HG03139 (cell line): ENCODE results near the gene LRRFIP1.
"Not testable (repeated sequence)": the region's sequence is repeated elsewhere in the genome, so short reads cannot be mapped to it uniquely, and the experiment has no call there.

Source experiments
- ATAC-seq: cut with Tn5 transposase; IDR thresholded peaks from one replicate; pipeline ENCODE4 v1.9.1; 2021; ENCODE audit not compliant: unreplicated experiment

Gene LRRFIP1

DNA sequence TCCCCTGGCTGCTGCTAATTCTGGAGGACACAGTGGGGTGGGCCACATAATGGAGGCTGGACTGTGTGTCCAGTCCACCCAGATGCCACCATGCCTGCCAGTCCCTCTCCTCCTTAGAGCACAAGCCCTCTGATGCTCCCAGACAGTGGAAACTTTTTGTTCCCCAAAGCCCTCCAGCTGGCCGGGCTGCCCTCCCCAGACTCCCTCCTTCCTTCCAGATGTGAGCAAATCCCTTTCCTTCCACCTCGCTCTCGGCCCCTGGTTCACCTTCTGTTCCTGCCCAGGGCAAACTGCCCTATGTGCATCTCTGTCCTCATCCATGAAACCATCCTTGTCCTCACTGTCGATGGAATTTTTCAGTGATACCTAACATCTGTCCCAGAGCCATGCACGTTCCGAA is 33.9 kb downstream of the LRRFIP1 start:
- ATAC-seq = no peak

DNA sequence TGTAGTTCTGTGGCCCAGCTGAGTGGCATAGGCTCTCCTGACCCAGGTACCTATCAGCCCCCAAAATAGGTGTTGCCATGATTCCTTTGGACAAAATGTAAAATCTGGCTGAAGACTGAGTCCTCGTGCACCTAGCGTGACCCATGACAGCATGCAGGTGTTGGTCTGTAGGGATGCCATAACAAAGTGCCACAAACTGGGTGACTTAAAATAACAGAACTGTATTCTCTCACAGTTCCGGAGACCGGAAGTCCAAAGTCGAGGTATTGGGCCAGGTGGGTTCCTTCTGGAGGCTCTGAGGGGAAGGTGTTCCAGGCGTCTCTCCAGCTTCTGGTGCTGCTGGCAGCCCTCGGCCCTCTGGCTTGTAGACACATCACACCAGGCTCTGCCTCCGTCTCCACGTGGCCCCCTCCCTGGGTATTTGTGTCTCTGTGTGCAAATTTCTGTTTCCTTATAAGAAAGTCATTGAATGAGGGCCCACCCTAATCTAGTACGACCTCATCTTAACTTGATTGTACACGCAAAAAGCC is 34.5 kb downstream of the LRRFIP1 start:
- ATAC-seq = no peak

DNA sequence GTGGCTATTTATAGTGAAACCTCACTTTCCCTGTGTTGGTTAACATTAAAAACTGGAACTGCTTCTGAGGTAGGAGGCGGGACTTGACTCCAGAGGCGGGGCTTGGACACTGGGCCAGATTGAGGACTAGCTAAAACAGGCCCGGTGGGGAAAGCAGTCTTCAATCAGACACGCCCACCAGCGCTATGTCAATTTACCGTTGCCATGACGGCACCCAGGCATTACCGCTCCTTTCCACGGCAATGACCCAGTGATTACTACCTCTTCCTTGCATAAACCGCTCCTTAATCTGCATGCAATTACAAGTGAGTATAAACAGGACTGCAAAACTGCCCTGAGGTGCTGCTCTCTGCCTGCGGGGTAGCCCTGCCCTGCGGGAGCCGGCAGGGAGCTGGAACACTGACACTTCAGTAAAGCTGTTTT is 35.3 kb downstream of the LRRFIP1 start:
- peak; percentile 60 for ATAC-seq

DNA sequence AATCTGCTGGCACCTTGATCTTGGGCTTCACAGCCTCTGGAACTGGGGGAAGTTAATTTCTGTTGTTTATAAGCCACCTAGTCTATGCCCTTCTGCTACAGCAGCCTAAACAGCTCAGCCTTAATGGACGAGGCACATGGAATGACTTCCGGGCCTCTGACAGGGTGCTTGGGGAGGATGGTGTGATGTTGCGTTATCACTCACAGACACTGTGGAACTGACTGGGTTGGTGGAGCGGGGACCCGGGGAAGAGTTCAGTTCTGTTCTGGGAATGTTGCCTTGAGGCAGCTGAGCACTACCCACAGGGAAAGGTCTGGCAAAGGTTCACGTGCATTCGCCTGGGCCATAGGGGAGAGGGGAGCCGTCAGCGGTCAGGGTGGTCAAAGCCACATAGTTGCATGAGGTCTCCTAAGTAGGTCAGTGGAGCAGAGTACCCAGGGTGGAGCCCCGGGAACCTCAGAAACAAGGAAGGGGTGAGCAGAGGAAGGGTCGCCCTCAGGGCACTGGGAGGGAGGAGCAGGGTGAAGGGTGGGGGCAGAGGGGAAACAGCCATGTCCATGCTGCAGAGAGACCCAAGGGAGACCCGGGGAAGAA is 36.2 kb downstream of the LRRFIP1 start:
- no peak for ATAC-seq

DNA sequence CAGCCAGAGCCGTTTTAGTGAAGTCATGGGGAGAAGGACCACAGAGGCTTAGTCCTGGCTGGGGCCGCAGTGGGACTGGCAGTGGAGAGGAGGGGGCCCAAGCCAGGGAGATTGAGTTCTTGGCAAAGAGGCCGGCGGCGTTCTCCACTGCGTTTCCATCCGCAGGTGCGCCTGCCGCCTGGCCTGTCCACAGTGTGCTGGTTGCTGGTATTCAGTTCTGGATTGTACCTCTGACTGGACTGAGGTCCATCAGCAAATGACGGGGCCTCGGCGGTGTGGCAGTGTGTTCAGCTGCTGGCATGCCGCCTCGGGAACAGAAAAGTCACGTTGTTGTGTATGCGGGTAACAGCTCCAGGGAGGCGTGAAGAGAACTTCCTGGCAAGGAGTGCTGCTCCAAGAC is 36.8 kb downstream of the LRRFIP1 start:
- no peak for ATAC-seq

DNA sequence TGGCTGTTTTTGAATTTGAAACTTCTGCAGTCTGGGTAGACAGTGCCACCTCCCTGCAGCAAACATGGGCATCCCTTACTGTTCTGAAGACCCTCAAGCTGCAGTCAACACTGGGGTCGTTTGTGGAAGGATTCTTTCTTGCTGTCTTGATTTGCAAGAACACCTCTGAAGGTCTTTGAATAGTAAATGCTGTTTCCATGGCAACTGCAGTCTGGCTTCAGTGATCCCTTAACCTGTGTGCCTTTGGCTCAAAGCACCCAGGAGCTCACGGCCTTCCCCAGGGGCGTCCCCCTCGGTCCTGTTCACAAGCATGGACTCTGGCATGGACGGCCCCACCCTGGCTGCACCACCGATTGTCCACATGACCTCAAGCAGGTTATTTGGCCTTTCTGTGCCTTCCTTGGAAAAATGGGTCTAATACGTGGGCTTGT is 38.3 kb downstream of the LRRFIP1 start:
- ATAC-seq = no peak

DNA sequence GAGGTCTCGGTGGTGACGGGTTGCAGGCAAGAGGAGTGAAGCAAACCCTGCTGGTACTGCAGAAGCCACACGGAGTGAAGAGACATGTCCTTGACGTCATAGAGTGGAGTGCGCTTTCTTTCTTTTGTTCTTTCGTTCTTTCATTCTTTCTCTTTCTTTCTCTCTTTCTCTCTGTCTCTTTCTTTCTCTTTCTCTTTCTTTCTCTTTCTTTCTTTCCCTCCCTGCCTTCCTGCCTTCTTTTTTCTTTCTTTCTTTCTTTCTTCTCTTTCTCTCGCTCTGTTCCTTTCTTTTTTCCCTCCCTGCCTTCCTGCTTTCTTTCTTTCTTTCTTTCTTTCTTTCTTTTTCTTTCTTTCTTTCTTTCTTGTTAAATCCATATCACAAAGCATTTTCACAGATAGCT is 39.2 kb downstream of the LRRFIP1 start:
- no peak for ATAC-seq

DNA sequence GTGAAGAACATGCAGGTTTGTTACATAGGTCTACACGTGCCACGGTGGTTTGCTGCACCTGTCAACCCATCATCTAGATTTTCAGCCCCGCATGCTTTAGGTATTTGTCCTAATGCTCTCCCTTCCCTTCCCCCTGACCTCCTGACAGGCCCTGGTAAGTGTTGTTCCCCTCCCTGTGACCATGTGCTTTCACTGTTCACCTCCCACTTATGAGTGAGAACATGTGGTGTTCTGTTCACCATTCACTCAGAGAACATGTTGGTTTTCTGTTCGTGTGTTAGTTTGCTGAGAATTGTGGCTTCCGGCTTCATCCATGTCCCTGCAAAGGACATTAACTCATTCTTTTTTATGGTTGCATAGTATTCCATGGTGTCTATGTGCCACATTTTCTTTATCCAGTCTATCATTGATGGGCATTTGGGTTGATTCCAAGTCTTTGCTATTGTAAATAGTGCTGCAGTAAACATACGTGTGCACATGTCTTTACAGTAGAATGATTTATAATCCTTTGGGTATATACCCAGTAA is 39.7 kb downstream of the LRRFIP1 start:
- ATAC-seq = not testable (repeated sequence)

DNA sequence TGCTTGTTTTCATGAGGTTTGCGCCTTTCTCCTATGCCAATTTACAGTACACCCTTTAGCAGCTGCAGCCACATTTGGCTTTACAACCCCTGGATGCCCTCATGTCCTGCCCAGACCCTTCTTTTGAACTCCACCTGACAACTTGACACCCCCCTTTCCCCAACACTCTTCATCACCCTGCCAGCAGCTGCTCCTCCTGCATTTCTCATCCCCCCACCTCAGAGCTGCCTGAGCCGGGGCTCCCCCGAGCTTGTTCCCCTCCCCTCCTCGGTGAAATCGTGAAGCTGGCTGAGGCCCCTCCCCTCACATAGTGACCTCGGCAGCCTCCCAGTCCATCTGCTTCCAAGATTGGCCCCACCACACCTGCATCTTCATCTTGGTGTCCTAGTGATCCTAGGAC is 40.5 kb downstream of the LRRFIP1 start:
- ATAC-seq = no peak

DNA sequence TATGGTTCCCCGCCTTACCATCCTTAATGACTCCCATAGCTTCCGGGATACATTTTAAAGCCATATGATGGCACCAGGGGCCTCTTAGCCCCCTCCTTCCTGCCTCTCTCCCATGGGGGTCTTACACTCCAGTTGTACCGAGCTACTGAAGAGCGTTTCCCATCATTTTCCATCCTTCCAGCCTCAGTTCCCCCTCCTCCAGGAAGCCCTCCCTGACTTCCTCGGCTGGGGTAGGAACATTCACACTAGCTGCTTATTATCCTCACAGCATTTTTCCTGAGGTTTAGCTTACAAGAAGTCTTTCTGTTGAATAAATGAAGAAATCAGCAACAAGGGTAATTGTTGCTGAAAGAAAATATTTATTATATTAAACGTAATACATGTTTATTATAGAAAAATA is 41.1 kb downstream of the LRRFIP1 start:
- no peak for ATAC-seq

DNA sequence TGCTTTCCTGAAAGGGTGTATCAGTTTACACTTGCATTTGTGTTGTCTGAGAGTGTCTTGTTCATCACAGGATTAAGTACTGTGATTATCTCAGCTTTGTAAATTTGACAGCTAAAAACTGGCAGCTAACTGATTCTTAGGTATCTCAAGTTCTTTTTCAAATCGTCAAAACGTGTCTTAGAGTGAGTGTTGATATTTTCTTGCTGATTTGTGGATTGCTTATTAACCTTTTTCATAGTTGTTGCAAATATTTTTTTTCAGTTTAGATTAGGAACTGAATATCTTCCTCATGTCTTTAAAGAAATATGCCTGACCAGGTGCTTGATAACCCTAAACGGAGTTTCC is 41.9 kb downstream of the LRRFIP1 start:
- no peak for ATAC-seq

DNA sequence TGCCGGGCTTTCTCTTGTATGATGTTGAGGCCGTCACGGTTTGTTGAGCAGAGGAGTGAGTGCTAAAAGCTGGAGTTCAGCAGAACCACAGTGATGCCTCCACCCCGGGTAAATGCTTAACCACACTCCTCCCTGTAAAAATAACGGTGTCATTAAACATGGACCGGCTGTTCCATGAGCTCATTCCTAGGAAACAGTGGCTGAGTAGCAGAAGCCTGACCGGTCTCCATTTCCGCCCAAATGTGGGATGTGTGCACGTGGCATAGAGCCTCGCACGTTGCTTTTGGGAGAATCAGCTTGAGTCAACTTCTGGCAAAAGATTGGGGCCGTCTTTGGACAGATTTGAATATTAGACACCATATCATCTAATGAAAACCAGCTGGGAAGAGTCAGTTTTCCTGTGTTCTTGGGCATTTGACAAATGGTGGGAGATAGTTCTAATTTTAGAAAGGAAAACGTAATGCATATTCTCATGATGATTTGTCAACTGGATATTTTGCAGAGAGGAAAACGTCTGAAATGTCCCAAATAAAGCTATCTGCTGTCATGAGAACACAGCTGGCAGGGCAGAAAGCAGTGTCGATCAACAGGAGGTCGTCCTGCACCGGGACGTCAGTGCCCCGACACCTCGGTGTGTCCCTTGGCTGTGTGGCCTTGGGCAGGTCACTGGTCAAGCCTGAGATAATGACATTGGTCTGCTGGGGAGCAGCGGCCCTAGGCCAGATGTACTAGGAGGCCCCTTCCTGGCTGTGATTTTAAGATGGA is 42.4 kb downstream of the LRRFIP1 start:
- ATAC-seq = no peak

DNA sequence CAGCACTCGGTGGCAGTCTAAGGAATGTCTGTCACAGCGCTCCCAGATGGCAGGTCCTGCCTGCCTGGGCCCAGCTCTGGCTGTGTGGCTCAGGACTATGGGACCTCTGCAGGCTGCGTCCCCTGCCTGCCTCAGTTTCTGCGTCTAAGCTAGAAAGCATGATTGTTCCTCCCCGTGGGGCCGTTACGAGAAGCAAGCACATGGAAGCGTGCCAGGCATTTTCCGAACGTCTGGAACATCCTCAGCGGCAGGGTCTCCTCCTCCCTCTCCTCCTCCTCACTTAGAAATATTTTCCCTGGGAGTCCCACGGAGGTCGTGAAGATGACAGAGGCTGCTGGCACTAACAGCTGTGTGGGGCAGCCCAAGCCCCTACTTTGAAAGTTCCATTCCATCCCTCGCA is 43.3 kb downstream of the LRRFIP1 start:
- no peak for ATAC-seq

DNA sequence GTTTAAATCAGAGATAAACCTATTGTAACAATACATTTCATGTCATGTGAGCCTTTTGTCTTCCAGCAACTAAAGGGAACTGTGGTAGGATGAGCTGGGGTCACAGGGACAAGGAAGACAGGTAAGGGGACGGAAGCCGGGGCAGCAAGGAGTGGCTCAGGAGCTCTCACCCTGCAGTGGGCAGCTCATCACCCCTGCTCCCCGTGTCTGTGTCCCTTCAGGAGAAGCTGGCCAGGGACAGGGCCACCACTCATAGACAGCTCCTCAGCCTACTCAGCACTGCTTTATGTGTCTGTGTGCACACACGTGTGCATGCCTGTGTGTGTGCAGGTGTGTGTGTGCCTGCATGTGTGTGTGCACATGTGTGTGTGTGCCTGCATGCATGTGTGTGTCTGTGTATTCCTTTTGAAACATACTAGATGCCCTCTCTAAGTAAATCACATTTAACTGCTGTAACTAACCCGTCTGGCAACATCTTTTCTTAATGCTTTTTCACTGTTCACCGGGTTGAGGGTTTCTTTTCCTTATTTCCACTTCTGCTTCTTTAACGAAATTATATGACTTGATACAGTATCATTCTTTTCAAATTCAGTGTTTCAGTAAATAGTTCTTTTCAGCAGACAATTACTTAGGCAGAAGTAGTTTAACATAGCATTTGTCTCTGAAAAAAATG is 44.2 kb downstream of the LRRFIP1 start:
- no peak for ATAC-seq

DNA sequence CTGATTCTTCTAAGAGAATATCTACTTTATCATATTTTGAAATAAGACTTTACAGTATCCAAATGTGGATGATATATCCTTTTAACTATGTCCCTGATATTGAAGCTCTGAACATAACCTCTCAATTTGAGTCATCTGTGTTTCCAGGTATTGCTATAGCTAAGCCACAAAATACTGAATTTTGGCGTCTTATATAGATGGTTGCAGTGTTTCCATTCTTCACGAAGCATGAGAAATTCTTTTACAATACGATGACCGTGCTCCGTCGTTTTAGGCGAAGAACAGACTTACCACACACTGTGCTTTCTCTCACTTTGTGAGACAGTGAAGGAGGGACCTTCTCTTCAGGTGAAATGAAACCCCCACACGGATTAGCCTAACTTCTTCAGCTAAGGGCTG is 45.3 kb downstream of the LRRFIP1 start:
- ATAC-seq = no peak

DNA sequence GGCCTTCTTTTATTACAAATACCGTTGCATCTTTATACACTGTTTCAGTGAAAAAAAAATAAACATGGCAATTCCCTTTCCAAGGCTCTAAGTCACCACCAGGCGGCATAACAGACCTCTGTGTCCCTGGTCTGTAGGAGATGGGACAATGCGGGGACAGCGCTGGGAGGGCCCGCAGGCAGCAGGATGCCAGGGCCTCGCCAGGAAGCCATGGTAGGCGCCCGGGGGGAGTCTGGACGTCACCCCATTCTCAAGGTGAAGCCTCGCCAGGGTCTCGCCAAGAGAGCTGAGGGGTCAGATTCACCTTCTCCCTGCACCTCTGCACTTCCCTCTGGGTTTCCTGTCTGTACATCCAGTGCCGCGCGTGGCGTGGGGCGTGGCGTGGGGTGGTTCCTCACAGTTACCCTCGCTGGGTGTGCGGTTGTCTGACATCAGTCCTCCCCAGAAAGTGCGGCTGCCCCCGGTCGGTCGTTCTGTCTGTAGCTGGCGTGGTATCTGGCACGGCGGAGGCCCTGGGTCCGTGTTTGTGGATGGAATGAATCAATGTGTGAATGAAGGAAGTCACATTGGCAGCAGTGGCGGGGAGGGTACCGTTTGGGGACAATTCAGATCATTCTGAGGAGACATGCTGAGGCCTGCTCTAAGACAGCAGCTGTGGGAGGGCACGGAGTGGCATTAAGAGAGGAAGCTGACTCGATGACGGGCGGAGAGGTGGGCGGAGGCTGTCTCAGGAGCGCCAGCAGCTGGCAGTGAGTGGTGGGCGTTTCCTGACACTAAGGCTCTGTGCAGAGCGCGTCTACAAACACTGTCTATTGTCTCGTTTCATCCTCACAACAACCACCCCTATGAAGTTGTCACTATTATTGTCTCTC is 46.0 kb downstream of the LRRFIP1 start:
- ATAC-seq = no peak

DNA sequence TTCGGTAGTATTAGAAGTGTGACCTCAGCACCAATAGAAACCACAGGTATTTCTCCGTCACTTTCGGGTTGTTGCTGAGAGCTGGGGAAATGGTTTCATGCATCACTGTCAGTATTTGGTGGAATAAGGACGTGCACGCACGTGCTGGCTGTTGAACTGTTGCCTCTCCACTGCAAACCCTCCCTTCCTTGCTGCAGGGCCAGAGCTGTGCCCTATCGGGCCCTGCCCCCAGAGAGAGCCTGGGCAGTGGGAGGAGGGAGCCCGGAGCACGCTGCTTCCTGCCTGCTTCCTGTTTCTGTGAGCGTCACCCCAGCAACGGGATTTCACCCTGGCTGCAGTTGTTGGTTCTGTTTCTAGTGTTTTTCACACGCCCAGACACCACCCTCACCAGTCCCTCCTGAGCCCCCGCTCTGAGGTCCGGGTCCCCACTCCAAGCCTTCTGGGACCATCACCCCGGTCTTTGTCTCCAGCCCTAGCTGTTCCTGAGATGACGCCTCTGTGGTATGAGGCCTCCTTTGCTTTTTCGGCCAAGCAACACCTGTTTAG is 47.4 kb downstream of the LRRFIP1 start:
- ATAC-seq = peak; percentile 73

DNA sequence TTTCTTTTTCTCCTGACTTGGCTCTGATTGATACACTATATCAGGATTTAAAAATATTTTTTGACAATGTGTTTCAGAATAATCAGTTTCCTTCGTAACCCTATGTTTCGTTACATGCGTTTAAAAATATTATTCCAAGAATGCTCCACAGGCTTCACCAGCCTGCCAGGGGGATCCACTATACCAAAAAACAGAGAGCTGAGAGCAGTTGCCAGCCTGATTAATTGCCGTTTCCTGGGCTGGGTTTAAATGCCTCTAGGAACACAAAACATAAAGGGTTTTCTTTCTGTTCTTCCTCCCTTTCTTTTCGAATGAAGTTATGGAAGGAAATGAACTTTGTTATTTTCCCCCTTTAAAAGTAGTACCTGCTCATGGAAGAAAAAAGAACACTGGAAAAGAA is 47.9 kb downstream of the LRRFIP1 start:
- ATAC-seq = no peak

DNA sequence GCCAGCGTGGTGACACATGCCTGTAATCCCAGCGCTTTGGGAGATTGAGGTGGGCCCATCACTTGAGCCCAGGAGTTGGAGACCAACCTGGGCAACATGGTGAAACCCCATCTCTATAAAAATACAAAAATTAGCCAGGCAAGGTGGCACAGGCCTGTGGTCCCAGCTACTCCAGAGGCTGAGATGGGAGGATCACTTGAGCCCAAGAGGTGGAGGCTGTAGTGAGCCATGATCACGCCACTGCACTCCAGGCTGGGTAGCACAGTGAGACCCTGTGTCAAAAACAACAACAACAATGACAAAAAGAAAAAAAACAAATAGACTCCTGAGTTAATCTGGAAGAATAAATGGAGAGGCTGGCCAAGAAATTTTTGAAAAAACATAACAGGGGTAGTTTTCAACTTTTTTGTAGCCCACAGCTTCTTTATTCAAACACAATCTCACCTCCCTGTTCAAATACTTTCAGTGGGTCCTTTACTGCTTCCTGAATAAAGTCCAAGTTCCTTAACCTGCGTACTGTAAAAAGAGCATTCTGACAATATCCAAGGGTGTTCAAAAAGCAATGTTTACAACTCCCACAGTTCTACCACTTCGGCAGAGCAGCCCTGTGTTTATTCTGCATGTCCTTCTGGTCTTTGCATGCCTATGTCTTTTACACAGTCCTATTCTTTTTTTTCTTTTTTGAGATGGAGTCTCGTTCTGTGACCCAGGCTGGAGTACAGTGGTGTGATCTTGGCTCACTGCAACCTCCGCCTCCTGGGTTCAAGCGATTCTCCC is 53.5 kb downstream of the LRRFIP1 start:
- no peak for ATAC-seq

DNA sequence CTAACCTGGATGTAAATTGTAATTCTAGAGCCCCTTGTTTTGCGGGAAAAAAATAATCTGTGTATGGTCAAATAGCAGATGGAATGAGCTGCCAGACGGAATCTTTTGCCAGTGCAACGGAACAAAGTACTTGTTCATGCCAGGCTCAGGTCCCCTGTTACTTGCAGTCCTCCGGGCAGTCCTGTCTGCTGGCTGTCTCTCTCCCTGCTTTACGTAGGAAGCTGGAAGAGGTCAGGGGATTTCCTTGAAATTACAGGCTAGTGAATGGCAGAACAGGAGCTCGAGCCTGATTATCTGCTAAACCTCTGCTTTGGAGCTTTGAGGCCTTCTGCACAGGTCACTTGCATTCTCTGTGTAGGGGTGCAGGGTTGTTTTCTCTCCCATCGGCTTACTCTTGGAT is 54.8 kb downstream of the LRRFIP1 start:
- ATAC-seq = no peak
